CD4-positive, alpha-beta T cell (primary cell): ENCODE measurements around the gene MTMR12. TPM values are rescaled to one million over a fixed set of nuclear protein-coding genes. Genes with fewer than 3 reads are reported as not detected.
A peak's percentile ranks its signal among the peaks of the same experiment; 100 is the strongest.

Experiments
- ATAC-seq: fragments of 200-7000 bp; cut with Tn5 transposase; one replicate; pipeline ENCODE4 v1.10.0; 2022; ENCODE audit warnings: mild to moderate bottlenecking; ENCODE audit not compliant: poor library complexity
- CTCF ChIA-PET: fragments of 350-600 bp; sonication (Branson Sonifier 250); formaldehyde crosslinking; loops from one replicate; lab custom pipeline; 2021; ENCODE audit warnings: antibody characterized with exemption, inconsistent platforms; lab: Charles Lee
- POLR2A ChIA-PET: fragments of 350-600 bp; sonication (Branson Sonifier 250); formaldehyde crosslinking; loops from one replicate; lab custom pipeline; 2021; ENCODE audit warnings: antibody characterized with exemption, inconsistent platforms; lab: Charles Lee
- DNase-seq, 14 experiments: peaks; one replicate each; pipeline ENCODE4 v3.0.0-alpha.2; 2013 to 2020; ENCODE audit warnings: mixed read lengths in 2 of 14
- H3K27ac ChIP-seq, 2 donors: one replicate each; pipeline versions ENCODE4 v1.5.1 to v1.7.0; 2013; ENCODE audit warnings: low read length in 2 of 2, low read depth in 1 of 2, mild to moderate bottlenecking in 1 of 2
- H3K27me3 ChIP-seq, 2 experiments: 1 replicate in 1 of 2; 2 replicates in 1 of 2; pipeline versions ENCODE4 v1.6.1 to v1.7.0; 2013; ENCODE audit warnings: low read length in 2 of 2, control low read depth in 1 of 2, mild to moderate bottlenecking in 1 of 2, moderate library complexity in 1 of 2; ENCODE audit not compliant: insufficient read depth in 2 of 2, control insufficient read depth in 1 of 2
- H3K36me3 ChIP-seq: one replicate; pipeline ENCODE4 v1.6.1; 2013; ENCODE audit warnings: low read length, control low read depth; ENCODE audit not compliant: insufficient read depth
- H3K4me1 ChIP-seq: one replicate; pipeline ENCODE4 v1.6.1; 2013; ENCODE audit warnings: low read length, control low read depth; ENCODE audit not compliant: insufficient read depth
- H3K4me3 ChIP-seq: one replicate; pipeline ENCODE4 v1.5.1; 2013; ENCODE audit warnings: mild to moderate bottlenecking, low read length, moderate library complexity
- H3K9me3 ChIP-seq, 2 experiments: 1 replicate in 1 of 2; 2 replicates in 1 of 2; pipeline versions ENCODE4 v1.6.1 to v1.7.0; 2013; ENCODE audit warnings: low read length in 2 of 2, mild to moderate bottlenecking in 2 of 2, control low read depth in 1 of 2, moderate library complexity in 1 of 2; ENCODE audit not compliant: control insufficient read depth in 1 of 2, insufficient read depth in 1 of 2
- H3K27ac Mint-ChIP-seq: one replicate; pipeline ENCODE4 v1.8.0; 2020; ENCODE audit warnings: mixed read lengths
- H3K27me3 Mint-ChIP-seq: one replicate; pipeline ENCODE4 v1.8.0; 2021; ENCODE audit warnings: mixed read lengths
- H3K36me3 Mint-ChIP-seq: one replicate; pipeline ENCODE4 v1.8.0; 2021; ENCODE audit warnings: low read depth, mixed read lengths
- H3K4me1 Mint-ChIP-seq: one replicate; pipeline ENCODE4 v1.8.0; 2021; ENCODE audit warnings: low read depth, mixed read lengths
- H3K4me3 Mint-ChIP-seq: one replicate; pipeline ENCODE4 v1.8.0; 2020; ENCODE audit warnings: mild to moderate bottlenecking, mixed read lengths
- H3K9me3 Mint-ChIP-seq: one replicate; pipeline ENCODE4 v1.8.0; 2020; ENCODE audit warnings: mixed read lengths
- CTCF ChIP-seq: fragments of 200-600 bp; IDR thresholded peaks from one replicate; pipeline ENCODE4 v1.8.0; 2022; ENCODE audit warnings: antibody characterized with exemption, mild to moderate bottlenecking
- intact Hi-C, 2 experiments: fragments of 100-400 bp; cut with DNase I in 1 of 2; cut with micrococcal nuclease in 1 of 2; formaldehyde crosslinking; loops; one replicate each; pipeline versions ENCODE4 v1.15.1 to v1.9.0; 2023 to 2025; cut with DNase I, micrococcal nuclease
- total RNA-seq, 174 experiments: library from RNA in 2 of 174; stranded (reverse) in 2 of 174; gene quantifications; one replicate each; pipeline ENCODE4 v1.2.3 and lab custom pipeline; 2021 to 2026

Gene MTMR12
- total RNA-seq, 2 experiments from 2014 or later = 15.9 to 18.3 TPM

- H3K27me3 ChIP-seq = no peaks in the 10 kb centered on the region
- POLR2A ChIA-PET = no interaction called here
- H3K27ac ChIP-seq = no peak overlapping the region
- intact Hi-C loops = loop anchor here (5.0 kb wide), 2 partner anchors 35 to 50 kb away; partner anchors contain the start of gene MTMR12 (in 1 of the 2)
- CTCF ChIA-PET = no interaction called here
- no peak overlapping the region for H3K4me3 Mint-ChIP-seq
- peak overlapping the region; percentile 78 for H3K27ac Mint-ChIP-seq
- peaks cover 62% of the 10 kb centered on the region for H3K36me3 Mint-ChIP-seq
- no peaks in the 10 kb centered on the region for H3K9me3 ChIP-seq
- H3K9me3 Mint-ChIP-seq = no peaks in the 10 kb centered on the region
- no peak for TF ChIP-seq CTCF
- no peak overlapping the region for H3K4me3 ChIP-seq
- peaks cover 13% of the 10 kb centered on the region for H3K4me1 ChIP-seq
- no peaks in the 10 kb centered on the region for H3K27me3 Mint-ChIP-seq
- peaks cover 26% of the 10 kb centered on the region for H3K36me3 ChIP-seq
- DNase-seq (no peak), ATAC-seq (no peak)
- peaks cover 55% of the 10 kb centered on the region for H3K4me1 Mint-ChIP-seq
Measured at GRCh38 chr5:32277798-32278197, 34.9 kb downstream of the MTMR12 start.

- POLR2A ChIA-PET = interaction anchor here (1.1 kb wide), 1 partner anchor 9 kb away, joined by 4 read pairs; no protein-coding TSS in a partner anchor
- H3K36me3 ChIP-seq = peaks cover 35% of the 10 kb centered on the region
- no peaks in the 10 kb centered on the region for H3K9me3 Mint-ChIP-seq
- H3K9me3 ChIP-seq = no peaks in the 10 kb centered on the region
- peak overlapping the region in 1 of 2 donors; percentile 35 for H3K27ac ChIP-seq
- no peak for TF ChIP-seq CTCF
- H3K27me3 Mint-ChIP-seq = no peaks in the 10 kb centered on the region
- peak in 3 of 14 experiments; percentile 44 to 56 (median 51) for DNase-seq
- intact Hi-C loops = loop anchor here (5.0 kb wide), 2 partner anchors 36 to 51 kb away; partner anchors contain the start of gene MTMR12 (in 1 of the 2)
- peaks cover 43% of the 10 kb centered on the region for H3K4me1 Mint-ChIP-seq
- peaks cover 61% of the 10 kb centered on the region for H3K36me3 Mint-ChIP-seq
- H3K4me3 ChIP-seq = no peak overlapping the region
- H3K27me3 ChIP-seq = no peaks in the 10 kb centered on the region
- ATAC-seq = peak; percentile 81
- peaks cover 13% of the 10 kb centered on the region for H3K4me1 ChIP-seq
- CTCF ChIA-PET = interaction anchor here (1.9 kb wide), 1 partner anchor 44 kb away, joined by 5 read pairs; no protein-coding TSS in a partner anchor
- peak overlapping the region; percentile 78 for H3K27ac Mint-ChIP-seq
- peak overlapping the region; percentile 54 for H3K4me3 Mint-ChIP-seq
Measured at GRCh38 chr5:32276173-32276853, 36.4 kb downstream of the MTMR12 start.

- no peak overlapping the region for H3K4me3 Mint-ChIP-seq
- no peaks in the 10 kb centered on the region for H3K27me3 Mint-ChIP-seq
- ChIA-PET CTCF (interaction anchor here (1.9 kb wide), 1 partner anchor 43 kb away, joined by 5 read pairs; no protein-coding TSS in a partner anchor), POLR2A (interaction anchor here (1.1 kb wide), 1 partner anchor 10 kb away, joined by 4 read pairs; no protein-coding TSS in a partner anchor)
- intact Hi-C loops = loop anchor here (5.0 kb wide), 2 partner anchors 37 to 52 kb away; partner anchors contain the start of gene MTMR12 (in 1 of the 2)
- H3K9me3 Mint-ChIP-seq = no peaks in the 10 kb centered on the region
- peaks cover 34% of the 10 kb centered on the region for H3K4me1 Mint-ChIP-seq
- no peak overlapping the region for H3K4me3 ChIP-seq
- H3K36me3 ChIP-seq = peaks cover 45% of the 10 kb centered on the region
- H3K27me3 ChIP-seq = no peaks in the 10 kb centered on the region
- no peak overlapping the region for H3K27ac Mint-ChIP-seq
- ATAC-seq (no peak), DNase-seq (no peak)
- H3K36me3 Mint-ChIP-seq = peaks cover 62% of the 10 kb centered on the region
- TF ChIP-seq CTCF = no peak
- no peak overlapping the region for H3K27ac ChIP-seq
- H3K9me3 ChIP-seq = no peaks in the 10 kb centered on the region
- peaks cover 9% of the 10 kb centered on the region for H3K4me1 ChIP-seq
Measured at GRCh38 chr5:32275396-32275741, 37.4 kb downstream of the MTMR12 start.
